ENCODE results near the gene KRTAP2-2. TPM values are rescaled to one million over a fixed set of nuclear protein-coding genes. Genes with fewer than 3 reads are reported as not detected.
A peak's percentile ranks its signal among the peaks of the same experiment; 100 is the strongest.
"Not testable (repeated sequence)": the region's sequence is repeated elsewhere in the genome, so short reads cannot be mapped to it uniquely, and the experiment has no call there.

Gene KRTAP2-2
- total and polyA plus RNA-seq, 2 of the 13 experiments (the other 11 are each of a cell fraction or from before 2014, with no cell fraction given): not detected

DNA sequence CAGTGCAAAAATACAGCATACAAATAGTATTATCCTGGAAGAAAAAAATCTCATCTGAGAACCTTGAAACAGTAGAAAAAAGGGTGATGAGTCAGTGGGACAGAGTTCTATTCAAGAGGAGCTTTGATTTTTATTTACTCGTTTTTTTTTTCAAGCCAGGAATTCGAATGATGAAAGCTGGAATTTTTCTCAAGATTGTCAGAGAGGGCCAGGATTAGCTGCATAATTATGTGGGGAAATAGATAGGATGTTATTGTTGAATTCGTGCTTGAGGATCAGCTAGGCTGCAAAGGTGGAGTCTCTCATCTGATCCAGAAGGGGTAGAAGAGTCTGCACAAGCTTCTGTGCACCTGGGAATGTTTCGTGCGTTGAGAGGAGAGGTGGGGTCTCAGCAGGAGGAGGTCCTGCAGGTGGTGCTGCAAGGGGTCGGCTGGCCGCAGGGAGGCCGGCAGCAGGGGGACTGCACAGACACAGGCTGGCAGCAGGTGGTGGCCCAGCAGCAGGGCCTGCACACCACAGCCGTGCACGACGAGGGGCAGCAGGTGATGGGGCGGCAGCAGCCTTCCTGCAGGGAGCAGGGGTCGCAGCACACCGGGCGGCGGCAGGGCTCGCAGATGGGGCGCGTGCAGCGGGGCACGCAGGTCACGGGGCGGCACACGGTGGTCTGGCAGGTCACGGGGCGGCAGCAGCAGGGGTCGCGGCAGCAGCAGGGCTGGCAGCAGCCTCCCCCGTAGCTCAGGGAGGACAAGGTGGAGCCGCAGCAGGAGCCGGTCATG lies 4.4 kb upstream of the KRTAP2-2 start (continued):
- not testable (repeated sequence) for TF ChIP-seq GABPA (IDR thresholded peaks at IDR 0.05; ENCODE audit: low read depth, low read length); SOX6 (IDR thresholded peaks at IDR 0.05)
- 0 out of 2 replicates have a peak, but pooled peaks have one; percentile 30 for TF ChIP-seq GABPA (CRISPR knock-in tag; IDR thresholded peaks at IDR 0.05; ENCODE audit: low read depth)
- peak; percentile 92 for TF ChIP-seq SOX5 (CRISPR knock-in tag; IDR thresholded peaks at IDR 0.05; ENCODE audit: borderline replicate concordance)
- peak; percentile 80 for TF ChIP-seq SOX6 (CRISPR knock-in tag; IDR thresholded peaks at IDR 0.05)
- peak; percentile 79; the same call in 1 of the 2 replicates for TF ChIP-seq MBD4 (IDR thresholded peaks at IDR 0.05; ENCODE audit: borderline replicate concordance, low read length)
- peak; percentile 77; the same call in 1 of the 2 replicates for TF ChIP-seq MIER3 (CRISPR knock-in tag; IDR thresholded peaks at IDR 0.05; ENCODE audit: borderline replicate concordance)
- peak in 1 of 2 experiments; percentile 64; a peak in 1 of 4 replicates for TF ChIP-seq NR2F1 (CRISPR knock-in tag; IDR thresholded peaks at IDR 0.05)
- TF ChIP-seq RNF2 (conservative IDR thresholded peaks at IDR 0.05; ENCODE audit: low read depth): 0 out of 2 replicates have a peak, but pooled peaks have one; percentile 51
- peak; percentile 89 for TF ChIP-seq RXRB (CRISPR knock-in tag; IDR thresholded peaks at IDR 0.05; ENCODE audit: borderline replicate concordance)
- TF ChIP-seq, protein P1, sequence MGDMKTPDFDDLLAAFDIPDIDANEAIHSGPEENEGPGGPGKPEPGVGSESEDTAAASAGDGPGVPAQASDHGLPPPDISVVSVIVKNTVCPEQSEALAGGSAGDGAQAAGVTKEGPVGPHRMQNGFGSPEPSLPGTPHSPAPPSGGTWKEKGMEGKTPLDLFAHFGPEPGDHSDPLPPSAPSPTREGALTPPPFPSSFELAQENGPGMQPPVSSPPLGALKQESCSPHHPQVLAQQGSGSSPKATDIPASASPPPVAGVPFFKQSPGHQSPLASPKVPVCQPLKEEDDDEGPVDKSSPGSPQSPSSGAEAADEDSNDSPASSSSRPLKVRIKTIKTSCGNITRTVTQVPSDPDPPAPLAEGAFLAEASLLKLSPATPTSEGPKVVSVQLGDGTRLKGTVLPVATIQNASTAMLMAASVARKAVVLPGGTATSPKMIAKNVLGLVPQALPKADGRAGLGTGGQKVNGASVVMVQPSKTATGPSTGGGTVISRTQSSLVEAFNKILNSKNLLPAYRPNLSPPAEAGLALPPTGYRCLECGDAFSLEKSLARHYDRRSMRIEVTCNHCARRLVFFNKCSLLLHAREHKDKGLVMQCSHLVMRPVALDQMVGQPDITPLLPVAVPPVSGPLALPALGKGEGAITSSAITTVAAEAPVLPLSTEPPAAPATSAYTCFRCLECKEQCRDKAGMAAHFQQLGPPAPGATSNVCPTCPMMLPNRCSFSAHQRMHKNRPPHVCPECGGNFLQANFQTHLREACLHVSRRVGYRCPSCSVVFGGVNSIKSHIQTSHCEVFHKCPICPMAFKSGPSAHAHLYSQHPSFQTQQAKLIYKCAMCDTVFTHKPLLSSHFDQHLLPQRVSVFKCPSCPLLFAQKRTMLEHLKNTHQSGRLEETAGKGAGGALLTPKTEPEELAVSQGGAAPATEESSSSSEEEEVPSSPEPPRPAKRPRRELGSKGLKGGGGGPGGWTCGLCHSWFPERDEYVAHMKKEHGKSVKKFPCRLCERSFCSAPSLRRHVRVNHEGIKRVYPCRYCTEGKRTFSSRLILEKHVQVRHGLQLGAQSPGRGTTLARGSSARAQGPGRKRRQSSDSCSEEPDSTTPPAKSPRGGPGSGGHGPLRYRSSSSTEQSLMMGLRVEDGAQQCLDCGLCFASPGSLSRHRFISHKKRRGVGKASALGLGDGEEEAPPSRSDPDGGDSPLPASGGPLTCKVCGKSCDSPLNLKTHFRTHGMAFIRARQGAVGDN (CRISPR knock-in tag; IDR thresholded peaks at IDR 0.05): peak; percentile 79
- TF ChIP-seq ETV5 (CRISPR knock-in tag; IDR thresholded peaks at IDR 0.05; ENCODE audit: borderline replicate concordance): peak; percentile 59; the same call in 1 of the 2 replicates
- peak; percentile 49; the same call in 1 of the 2 replicates for TF ChIP-seq NR2F2 (IDR thresholded peaks at IDR 0.05; ENCODE audit: borderline replicate concordance, low read depth)
- TF ChIP-seq EP300 (IDR thresholded peaks at IDR 0.05; ENCODE audit: low read depth in 2 of 2, low read length in 2 of 2): peak; percentile 78 to 97
- TF ChIP-seq EP300 (CRISPR knock-in tag; IDR thresholded peaks at IDR 0.05; ENCODE audit: borderline replicate concordance): peak; percentile 86
- peak; percentile 81; the same call in 1 of the 2 replicates for TF ChIP-seq FOSL1 (CRISPR knock-in tag; IDR thresholded peaks at IDR 0.05; ENCODE audit: borderline replicate concordance)
- TF ChIP-seq SALL1 (CRISPR knock-in tag; IDR thresholded peaks at IDR 0.05): peak; percentile 54; the same call in 1 of the 2 replicates
- TF ChIP-seq, protein P2, sequence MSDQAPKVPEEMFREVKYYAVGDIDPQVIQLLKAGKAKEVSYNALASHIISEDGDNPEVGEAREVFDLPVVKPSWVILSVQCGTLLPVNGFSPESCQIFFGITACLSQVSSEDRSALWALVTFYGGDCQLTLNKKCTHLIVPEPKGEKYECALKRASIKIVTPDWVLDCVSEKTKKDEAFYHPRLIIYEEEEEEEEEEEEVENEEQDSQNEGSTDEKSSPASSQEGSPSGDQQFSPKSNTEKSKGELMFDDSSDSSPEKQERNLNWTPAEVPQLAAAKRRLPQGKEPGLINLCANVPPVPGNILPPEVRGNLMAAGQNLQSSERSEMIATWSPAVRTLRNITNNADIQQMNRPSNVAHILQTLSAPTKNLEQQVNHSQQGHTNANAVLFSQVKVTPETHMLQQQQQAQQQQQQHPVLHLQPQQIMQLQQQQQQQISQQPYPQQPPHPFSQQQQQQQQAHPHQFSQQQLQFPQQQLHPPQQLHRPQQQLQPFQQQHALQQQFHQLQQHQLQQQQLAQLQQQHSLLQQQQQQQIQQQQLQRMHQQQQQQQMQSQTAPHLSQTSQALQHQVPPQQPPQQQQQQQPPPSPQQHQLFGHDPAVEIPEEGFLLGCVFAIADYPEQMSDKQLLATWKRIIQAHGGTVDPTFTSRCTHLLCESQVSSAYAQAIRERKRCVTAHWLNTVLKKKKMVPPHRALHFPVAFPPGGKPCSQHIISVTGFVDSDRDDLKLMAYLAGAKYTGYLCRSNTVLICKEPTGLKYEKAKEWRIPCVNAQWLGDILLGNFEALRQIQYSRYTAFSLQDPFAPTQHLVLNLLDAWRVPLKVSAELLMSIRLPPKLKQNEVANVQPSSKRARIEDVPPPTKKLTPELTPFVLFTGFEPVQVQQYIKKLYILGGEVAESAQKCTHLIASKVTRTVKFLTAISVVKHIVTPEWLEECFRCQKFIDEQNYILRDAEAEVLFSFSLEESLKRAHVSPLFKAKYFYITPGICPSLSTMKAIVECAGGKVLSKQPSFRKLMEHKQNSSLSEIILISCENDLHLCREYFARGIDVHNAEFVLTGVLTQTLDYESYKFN (CRISPR knock-in tag; conservative IDR thresholded peaks at IDR 0.05): peak; percentile 87
- 0 out of 2 replicates have a peak, but pooled peaks have one; percentile 31 for TF ChIP-seq ZSCAN9 (CRISPR knock-in tag; IDR thresholded peaks at IDR 0.05; ENCODE audit: borderline replicate concordance)
- TF ChIP-seq HDAC1 (CRISPR knock-in tag; IDR thresholded peaks at IDR 0.05): peak; percentile 55; the same call in 1 of the 2 replicates
- peak; percentile 98 for TF ChIP-seq TEAD3 (CRISPR knock-in tag; optimal IDR thresholded peaks at IDR 0.05; ENCODE audit: borderline replicate concordance)
- peak; percentile 55 for TF ChIP-seq TBL1XR1 (IDR thresholded peaks at IDR 0.05; ENCODE audit: borderline replicate concordance, low read length, partially characterized antibody)
- TF ChIP-seq STAG1 (CRISPR knock-in tag; IDR thresholded peaks at IDR 0.05): peak; percentile 18; the same call in 1 of the 2 replicates

All from HepG2 (cell line).